Lower leg skin (tissue), 4 donors: ENCODE data around the gene SURF6. TPM values are rescaled to one million over a fixed set of nuclear protein-coding genes. Genes with fewer than 3 reads are reported as not detected.
"Not testable (repeated sequence)": the region's sequence is repeated elsewhere in the genome, so short reads cannot be mapped to it uniquely, and the experiment has no call there.

ENCODE experiments used
- DNase-seq, 2 donors: peaks; one replicate each; pipeline ENCODE4 v3.0.0-alpha.2; 2019; ENCODE audit warnings: low spot score in 2 of 2
- H3K4me3 ChIP-seq: fragments of 200-600 bp; sonication (generic); 2 replicates; pipeline ENCODE4 v1.5.1; 2017; ENCODE audit warnings: mild to moderate bottlenecking, low read depth; ENCODE audit not compliant: poor library complexity, severe bottlenecking
- POLR2A ChIP-seq, 2 donors: fragments of 450-650 bp; IDR thresholded peaks; one replicate each; pipeline ENCODE4 v1.6.1; 2016 to 2017; ENCODE audit warnings: antibody characterized with exemption in 2 of 2, mild to moderate bottlenecking in 1 of 2, moderate library complexity in 1 of 2
- WGBS, 2 donors: methylation state at CpG; one replicate each; pipeline ENCODE4 v1.1.5; 2018; 5-methylcytosine and 5-hydroxymethylcytosine counted together
- intact Hi-C: fragments of 100-400 bp; cut with DNase I; formaldehyde crosslinking; loops from one replicate; pipeline ENCODE4 v1.15.0; 2023; ENCODE audit warnings: low total_unique reads
- total RNA-seq, 4 donors: library from RNA; depleted of rRNA; stranded (reverse); fragments of >200 nt; gene quantifications; one replicate each; pipeline ENCODE4 v1.1.0, GENCODE V29; 2016
- TF ChIP-seq, protein P1 (sequence below), 3 donors: fragments of 450-650 bp; IDR thresholded peaks; one replicate each; pipeline ENCODE4 v1.5.1; 2016; ENCODE audit warnings: antibody characterized with exemption in 3 of 3, mild to moderate bottlenecking in 3 of 3, moderate library complexity in 2 of 3

Gene SURF6
- total RNA-seq, 4 donors from 2014 or later, result 21.7 to 37.4 (median 27.4) TPM

DNA sequence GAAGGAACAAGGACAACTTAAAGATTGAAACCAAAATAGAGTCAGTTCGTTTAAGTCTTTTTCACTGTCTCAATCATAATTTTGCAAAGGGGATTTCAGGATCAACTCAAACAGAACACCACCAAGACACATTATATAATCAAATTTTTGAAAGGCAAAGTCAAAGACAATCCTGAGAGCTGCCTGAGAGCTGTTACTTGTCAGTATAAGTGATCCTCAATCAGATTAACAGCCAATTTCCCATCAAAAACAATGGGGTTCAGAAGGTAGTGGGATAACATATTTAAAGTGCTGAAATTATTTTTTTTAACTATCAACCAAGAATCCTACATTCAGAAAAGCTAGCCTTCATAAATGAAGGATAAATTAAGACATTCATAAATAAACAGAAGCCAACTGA lies 41.7 kb downstream of the SURF6 start:
- 68 to 76% methylated on average over 1 of the region's 1 CpG for WGBS, 2 donors
- H3K4me3 ChIP-seq, result no peak overlapping the region
- no peak for DNase-seq
- TF ChIP-seq POLR2A (IDR thresholded peaks at IDR 0.05), result no peak
- TF ChIP-seq, protein P1, sequence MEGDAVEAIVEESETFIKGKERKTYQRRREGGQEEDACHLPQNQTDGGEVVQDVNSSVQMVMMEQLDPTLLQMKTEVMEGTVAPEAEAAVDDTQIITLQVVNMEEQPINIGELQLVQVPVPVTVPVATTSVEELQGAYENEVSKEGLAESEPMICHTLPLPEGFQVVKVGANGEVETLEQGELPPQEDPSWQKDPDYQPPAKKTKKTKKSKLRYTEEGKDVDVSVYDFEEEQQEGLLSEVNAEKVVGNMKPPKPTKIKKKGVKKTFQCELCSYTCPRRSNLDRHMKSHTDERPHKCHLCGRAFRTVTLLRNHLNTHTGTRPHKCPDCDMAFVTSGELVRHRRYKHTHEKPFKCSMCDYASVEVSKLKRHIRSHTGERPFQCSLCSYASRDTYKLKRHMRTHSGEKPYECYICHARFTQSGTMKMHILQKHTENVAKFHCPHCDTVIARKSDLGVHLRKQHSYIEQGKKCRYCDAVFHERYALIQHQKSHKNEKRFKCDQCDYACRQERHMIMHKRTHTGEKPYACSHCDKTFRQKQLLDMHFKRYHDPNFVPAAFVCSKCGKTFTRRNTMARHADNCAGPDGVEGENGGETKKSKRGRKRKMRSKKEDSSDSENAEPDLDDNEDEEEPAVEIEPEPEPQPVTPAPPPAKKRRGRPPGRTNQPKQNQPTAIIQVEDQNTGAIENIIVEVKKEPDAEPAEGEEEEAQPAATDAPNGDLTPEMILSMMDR (IDR thresholded peaks at IDR 0.05), result no peak
- intact Hi-C loops, result no loop called here

DNA sequence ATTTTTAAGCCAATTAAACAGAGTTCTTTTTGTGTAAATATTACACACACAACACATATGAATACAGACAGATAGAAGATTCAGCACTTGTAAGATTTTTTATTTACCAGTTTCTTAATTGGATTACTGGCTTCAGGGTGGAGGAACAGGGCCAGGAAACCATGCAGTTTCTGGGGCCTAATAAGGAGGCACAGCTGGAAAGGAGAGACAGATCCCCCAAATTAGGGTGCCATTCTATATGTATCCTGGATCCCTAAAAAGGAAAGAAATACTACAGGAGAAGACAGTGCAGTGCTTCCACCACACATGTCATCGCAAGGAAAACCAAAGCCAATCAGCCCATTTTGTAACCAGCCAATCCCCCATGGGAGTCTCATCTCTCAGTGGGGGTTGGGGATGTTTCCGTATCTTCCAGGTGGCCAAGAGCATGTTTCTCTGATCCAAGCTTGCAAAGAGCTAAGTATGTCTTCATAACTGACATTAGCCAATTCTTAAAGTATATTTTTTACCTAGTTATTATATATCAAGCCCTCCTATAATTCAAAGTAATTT lies 45.2 kb downstream of the SURF6 start:
- intact Hi-C loops, result no loop called here
- DNase-seq, result peak in 1 of 2 donors; percentile 5
- TF ChIP-seq, protein P1 (IDR thresholded peaks at IDR 0.05), result no peak
- no peak for TF ChIP-seq POLR2A (IDR thresholded peaks at IDR 0.05)
- H3K4me3 ChIP-seq, result no peak overlapping the region
- 89 to 100% methylated on average over 2 of the region's 2 CpGs for WGBS, 2 donors

DNA sequence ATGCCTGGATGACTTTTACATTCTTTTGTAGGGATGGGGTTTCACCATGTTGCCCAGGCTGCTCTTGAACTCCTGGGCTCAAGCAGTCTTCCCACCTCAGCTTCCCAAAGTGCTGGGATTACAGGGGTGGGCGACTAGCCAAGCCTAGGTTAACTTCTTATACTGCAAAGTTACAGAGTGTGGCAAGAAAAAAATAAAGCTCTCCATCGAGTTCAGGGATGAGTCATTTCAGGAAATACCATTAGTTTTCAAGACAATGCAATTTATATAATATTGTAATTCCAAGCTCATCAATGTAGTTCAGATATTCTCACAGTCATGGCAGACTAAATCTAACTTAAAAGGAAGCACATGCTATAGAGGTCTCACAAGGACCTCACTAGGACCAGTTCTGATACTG lies 49.5 kb downstream of the SURF6 start:
- DNase-seq, result no peak
- TF ChIP-seq POLR2A (IDR thresholded peaks at IDR 0.05), result no peak
- TF ChIP-seq, protein P1 (IDR thresholded peaks at IDR 0.05), result no peak
- WGBS, 2 donors, result 33% methylated on average over 2 of the region's 2 CpGs
- intact Hi-C loops, result no loop called here
- no peak overlapping the region for H3K4me3 ChIP-seq

DNA sequence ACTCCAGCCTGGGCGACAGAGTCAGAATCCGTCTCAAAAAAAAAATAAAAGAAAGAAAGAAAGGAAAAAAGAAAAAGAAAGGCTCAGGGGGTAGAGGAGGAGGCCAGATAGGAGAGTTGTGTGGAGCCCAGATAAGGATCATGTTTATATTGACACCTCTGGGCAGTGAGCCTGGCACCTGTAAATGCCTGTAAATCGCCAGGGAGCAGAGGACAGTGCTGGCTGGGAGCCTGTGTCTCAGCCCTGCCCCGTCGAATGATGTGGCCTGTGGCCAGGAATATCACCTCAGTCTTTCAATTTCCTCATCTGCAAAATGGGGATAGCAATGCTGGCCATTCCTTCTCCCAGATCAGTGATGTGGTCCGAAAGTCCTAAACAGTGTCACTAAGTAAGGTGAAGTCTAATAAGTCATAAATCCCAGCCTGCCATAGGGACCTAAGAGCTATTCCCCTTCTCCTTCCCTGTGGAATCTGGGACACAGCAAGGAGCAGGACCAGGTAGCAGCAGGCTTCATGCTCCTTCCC lies 50.7 kb downstream of the SURF6 start:
- H3K4me3 ChIP-seq, result no peak overlapping the region
- intact Hi-C loops, result no loop called here
- DNase-seq, result peak in 1 of 2 donors; percentile 26
- no peak for TF ChIP-seq POLR2A (IDR thresholded peaks at IDR 0.05)
- TF ChIP-seq, protein P1 (IDR thresholded peaks at IDR 0.05), result no peak
- WGBS, 2 donors, result 78 to 79% methylated on average over 6 of the region's 6 CpGs

DNA sequence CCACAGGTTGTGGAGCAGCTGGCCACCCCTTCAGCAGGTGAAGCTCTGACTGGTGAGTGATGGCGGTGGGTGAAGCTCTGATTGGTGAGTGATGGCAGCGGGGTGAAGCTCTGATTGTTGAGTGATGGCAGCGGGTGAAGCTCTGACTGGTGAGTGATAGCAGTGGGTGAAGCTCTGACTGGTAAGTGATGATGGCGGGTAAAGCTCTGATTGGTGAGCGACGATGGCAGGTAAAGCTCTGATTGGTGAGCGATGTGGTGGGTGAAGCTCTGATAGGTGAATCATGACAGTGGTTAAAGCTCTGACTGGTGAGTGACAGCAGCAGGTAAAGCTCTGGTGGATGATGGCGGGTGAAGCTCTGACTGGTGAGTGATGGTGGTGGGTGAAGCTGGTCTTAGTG lies 51.6 kb downstream of the SURF6 start:
- H3K4me3 ChIP-seq, result no peak overlapping the region
- peak in 1 of 2 donors; percentile 45 for DNase-seq
- TF ChIP-seq POLR2A (IDR thresholded peaks at IDR 0.05), result no peak
- TF ChIP-seq, protein P1 (IDR thresholded peaks at IDR 0.05), result no peak
- intact Hi-C loops, result no loop called here
- WGBS, 2 donors, result 95% methylated on average over 8 of the region's 8 CpGs

DNA sequence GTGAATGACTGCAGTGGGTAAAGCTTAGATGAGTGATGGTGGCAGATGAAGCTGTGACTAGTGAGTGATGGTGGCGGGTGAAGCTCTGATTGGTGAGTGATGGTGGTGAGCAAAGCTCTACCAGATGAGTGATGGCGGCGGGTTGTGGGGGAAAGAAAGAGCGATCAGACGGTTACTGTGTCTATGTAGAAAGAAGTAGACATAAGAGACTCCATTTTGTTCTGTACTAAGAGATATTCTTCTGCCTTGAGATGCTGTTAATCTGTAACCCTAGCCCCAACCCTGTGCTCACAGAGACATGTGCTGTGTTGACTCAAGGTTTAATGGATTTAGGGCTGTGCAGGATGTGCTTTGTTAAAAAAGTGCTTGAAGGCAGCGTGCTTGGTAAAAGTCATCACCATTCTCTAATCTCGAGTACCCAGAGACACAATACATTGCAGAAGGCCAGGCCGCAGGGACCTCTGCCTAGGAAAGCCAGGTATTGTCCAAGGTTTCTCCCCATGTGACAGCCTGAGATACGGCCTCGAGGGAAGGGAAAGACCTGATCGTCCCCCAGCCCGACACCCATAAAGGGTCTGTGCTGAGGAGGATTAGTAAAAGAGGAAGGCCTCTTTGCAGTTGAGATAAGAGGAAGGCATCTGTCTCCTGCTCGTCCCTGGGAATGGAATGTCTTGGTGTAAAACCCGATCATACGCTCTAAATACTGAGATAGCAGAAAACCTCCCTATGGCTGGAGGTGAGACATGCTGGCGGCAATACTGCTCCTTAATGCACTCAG lies 52.5 kb downstream of the SURF6 start:
- 76 to 87% methylated on average over 16 of the region's 16 CpGs for WGBS, 2 donors
- peak in 1 of 2 donors; percentile 66 for DNase-seq
- intact Hi-C loops, H3K4me3 ChIP-seq: not testable (repeated sequence)
